Measurements from ENCODE around the gene GIT1.

DNA sequence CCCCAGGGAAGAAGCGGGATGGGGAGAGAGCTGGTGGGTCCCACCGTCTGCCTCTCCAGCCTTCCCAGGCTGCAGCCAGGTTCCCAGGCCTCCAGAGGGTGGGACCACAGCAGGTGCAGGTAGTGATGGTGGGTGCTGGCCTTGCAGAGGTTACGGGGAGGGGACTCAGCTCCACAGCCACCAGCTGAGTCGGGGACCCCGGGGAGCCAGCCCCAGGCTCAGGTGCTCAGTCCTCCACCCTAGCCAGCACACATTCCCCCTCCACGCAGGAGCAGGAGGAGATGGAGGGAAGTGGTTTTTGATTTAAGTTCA, 15.9 kb downstream of the GIT1 start:
- TF ChIP-seq, protein P1, sequence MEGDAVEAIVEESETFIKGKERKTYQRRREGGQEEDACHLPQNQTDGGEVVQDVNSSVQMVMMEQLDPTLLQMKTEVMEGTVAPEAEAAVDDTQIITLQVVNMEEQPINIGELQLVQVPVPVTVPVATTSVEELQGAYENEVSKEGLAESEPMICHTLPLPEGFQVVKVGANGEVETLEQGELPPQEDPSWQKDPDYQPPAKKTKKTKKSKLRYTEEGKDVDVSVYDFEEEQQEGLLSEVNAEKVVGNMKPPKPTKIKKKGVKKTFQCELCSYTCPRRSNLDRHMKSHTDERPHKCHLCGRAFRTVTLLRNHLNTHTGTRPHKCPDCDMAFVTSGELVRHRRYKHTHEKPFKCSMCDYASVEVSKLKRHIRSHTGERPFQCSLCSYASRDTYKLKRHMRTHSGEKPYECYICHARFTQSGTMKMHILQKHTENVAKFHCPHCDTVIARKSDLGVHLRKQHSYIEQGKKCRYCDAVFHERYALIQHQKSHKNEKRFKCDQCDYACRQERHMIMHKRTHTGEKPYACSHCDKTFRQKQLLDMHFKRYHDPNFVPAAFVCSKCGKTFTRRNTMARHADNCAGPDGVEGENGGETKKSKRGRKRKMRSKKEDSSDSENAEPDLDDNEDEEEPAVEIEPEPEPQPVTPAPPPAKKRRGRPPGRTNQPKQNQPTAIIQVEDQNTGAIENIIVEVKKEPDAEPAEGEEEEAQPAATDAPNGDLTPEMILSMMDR (conservative IDR thresholded peaks at IDR 0.05; ENCODE audit: low read depth in 2 of 2): no peak
- no peak for TF ChIP-seq CREB1 (CRISPR knock-in tag; IDR thresholded peaks at IDR 0.05; ENCODE audit: low read depth)
- no peak for TF ChIP-seq EZH2phosphoT487 (IDR thresholded peaks at IDR 0.05; ENCODE audit: unreplicated experiment)
- TF ChIP-seq EZH2 (IDR thresholded peaks at IDR 0.05; ENCODE audit: low read depth, unreplicated experiment): no peak
- TF ChIP-seq, protein P2, sequence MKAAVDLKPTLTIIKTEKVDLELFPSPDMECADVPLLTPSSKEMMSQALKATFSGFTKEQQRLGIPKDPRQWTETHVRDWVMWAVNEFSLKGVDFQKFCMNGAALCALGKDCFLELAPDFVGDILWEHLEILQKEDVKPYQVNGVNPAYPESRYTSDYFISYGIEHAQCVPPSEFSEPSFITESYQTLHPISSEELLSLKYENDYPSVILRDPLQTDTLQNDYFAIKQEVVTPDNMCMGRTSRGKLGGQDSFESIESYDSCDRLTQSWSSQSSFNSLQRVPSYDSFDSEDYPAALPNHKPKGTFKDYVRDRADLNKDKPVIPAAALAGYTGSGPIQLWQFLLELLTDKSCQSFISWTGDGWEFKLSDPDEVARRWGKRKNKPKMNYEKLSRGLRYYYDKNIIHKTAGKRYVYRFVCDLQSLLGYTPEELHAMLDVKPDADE (IDR thresholded peaks at IDR 0.05): no peak
- TF ChIP-seq, protein P3, sequence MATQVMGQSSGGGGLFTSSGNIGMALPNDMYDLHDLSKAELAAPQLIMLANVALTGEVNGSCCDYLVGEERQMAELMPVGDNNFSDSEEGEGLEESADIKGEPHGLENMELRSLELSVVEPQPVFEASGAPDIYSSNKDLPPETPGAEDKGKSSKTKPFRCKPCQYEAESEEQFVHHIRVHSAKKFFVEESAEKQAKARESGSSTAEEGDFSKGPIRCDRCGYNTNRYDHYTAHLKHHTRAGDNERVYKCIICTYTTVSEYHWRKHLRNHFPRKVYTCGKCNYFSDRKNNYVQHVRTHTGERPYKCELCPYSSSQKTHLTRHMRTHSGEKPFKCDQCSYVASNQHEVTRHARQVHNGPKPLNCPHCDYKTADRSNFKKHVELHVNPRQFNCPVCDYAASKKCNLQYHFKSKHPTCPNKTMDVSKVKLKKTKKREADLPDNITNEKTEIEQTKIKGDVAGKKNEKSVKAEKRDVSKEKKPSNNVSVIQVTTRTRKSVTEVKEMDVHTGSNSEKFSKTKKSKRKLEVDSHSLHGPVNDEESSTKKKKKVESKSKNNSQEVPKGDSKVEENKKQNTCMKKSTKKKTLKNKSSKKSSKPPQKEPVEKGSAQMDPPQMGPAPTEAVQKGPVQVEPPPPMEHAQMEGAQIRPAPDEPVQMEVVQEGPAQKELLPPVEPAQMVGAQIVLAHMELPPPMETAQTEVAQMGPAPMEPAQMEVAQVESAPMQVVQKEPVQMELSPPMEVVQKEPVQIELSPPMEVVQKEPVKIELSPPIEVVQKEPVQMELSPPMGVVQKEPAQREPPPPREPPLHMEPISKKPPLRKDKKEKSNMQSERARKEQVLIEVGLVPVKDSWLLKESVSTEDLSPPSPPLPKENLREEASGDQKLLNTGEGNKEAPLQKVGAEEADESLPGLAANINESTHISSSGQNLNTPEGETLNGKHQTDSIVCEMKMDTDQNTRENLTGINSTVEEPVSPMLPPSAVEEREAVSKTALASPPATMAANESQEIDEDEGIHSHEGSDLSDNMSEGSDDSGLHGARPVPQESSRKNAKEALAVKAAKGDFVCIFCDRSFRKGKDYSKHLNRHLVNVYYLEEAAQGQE (IDR thresholded peaks at IDR 0.05; ENCODE audit: unreplicated experiment): no peak
- TF ChIP-seq ZNF331 (CRISPR knock-in tag; IDR thresholded peaks at IDR 0.05; ENCODE audit: low read depth): no peak

Data from GM23338 (cell line).